GM18519 (cell line): Measurements from ENCODE around the gene IPP.
"Not testable (repeated sequence)": the region's sequence is repeated elsewhere in the genome, so short reads cannot be mapped to it uniquely, and the experiment has no call there.

ENCODE experiments used
- ATAC-seq: cut with Tn5 transposase; IDR thresholded peaks from one replicate; pipeline ENCODE4 v1.9.1; 2021; ENCODE audit warnings: mild to moderate bottlenecking, moderate library complexity; ENCODE audit not compliant: unreplicated experiment, low FRiP score

IPP gene

DNA sequence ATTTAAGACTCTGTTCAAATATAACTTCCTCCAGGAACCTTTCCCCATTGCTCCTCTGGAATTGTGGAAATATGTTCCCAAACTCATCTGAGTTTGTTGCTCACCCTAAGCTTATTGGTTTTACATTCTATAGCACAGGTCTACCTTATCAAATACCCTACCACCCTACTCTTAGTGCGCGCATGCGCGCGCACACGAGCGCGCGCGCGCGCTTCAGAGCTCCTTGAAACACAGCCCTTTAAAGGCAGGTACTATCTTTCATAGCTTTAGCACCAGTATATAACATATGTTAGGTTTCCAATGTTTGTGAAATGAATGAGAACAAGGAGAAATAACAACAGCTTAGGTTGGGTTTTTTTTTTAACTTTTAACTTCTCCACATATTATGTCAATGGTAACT lies 3.5 kb downstream of the IPP start:
- ATAC-seq = no peak

GRCh38 chr1:45739641-45740156 lies 10.8 kb downstream of the IPP start:
- ATAC-seq = not testable (repeated sequence)

- ATAC-seq = no peak
Observed at GRCh38 chr1:45739137-45739536, 11.3 kb downstream of the IPP start.

DNA sequence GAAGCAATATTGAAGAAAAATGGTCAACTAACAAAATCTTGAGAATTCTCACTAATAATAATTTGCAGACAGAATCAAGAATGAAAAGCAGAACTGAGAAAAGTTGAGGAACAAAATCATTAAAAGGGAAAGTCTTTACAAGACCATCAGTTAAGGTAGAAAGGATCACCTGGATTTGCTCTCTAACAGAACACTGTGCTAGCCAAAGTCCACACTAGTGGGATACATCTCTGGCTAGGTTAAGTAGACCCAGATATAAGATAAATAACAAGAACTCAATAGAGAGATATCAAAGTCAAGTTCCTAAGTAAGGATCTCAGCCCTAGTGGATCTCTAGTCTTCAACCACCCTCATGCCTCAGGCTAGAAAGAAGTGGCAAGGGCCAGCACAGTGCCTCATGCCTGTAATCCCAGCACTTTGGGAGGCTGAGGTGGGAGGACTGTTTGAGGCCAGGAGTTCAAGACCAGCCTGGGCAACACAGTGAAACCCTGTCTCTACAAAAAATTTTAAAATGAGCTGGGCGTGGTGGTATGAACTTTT lies 19.6 kb downstream of the IPP start:
- no peak for ATAC-seq

- no peak for ATAC-seq
Observed at GRCh38 chr1:45730075-45730779, 20.2 kb downstream of the IPP start.

DNA sequence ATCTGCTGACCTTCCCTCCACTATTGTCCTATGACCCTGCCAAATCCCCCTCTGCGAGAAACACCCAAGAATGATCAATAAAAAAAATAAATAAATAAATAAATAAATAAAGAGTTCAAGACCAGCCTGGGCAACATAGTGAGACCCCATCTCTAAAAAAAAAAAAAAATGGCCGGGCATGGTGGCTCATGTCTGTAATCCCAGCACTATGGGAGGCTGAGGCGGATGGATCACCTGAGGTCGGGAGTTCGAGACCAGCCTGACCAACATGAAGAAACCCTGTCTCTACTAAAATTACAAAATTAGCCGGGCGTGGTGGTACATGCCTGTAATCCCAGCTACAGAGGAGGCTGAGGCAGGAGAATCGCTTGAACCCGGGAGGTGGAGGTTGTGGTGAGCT lies 24.4 kb downstream of the IPP start:
- not testable (repeated sequence) for ATAC-seq

GRCh38 chr1:45723248-45723930 lies 27.1 kb downstream of the IPP start:
- ATAC-seq = no peak

DNA sequence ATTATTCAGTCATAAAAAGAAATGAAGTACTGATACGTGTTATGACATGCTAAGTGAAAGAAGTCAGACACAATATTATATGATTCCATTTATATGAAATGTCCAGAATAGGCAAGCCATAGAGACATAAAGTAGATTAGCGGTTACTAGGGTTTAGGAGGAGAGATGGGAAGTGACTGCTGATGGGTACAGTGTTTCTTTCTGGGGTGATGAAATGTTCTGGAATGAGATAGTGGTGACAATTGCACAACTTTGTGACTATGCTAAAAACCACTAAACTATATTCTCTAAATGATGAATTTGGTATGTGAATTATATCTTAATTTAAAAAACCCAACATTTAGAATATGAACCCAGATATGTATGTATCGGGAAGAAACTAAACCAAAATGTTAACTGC lies 27.6 kb downstream of the IPP start:
- ATAC-seq = no peak

GRCh38 chr1:45721207-45721606 lies 29.2 kb downstream of the IPP start:
- no peak for ATAC-seq

DNA sequence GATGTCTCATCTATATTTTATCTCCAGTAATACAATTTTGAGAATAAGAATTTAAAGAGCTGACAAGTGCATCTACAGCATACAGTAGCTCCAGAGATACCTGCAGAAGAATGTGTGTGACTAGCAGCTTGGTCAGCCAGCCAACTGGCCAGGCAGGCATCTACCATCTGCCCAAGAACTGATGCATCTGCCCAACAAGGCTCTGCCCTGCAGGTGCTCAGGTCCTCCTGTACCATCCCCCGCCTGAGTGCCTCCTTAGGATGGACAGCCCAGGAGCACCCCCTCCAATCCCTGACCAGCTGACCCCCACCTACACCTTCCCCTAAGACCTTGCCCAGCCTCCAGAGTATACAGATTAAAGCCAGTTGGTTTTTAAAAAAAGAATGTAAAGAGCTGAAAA lies 32.2 kb downstream of the IPP start:
- ATAC-seq = no peak

DNA sequence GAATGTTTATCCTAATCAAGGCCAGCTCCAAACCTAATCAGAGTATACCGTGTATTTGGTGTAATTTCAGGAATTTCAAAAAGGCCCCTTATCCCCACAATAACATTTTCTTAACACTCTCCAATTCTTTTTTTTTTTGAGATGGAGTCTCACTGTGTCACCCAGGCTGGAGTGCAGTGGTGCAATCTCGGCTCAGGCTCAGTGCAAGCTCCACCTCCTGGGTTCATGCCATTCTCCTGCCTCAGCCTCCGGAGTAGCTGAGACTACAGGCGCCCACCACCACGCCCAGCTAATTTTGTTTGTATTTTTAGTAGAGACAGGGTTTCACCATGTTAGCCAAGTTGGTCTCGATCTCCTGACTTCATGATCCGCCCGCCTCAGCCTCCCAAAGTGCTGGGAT lies 33.1 kb downstream of the IPP start:
- not testable (repeated sequence) for ATAC-seq

- no peak for ATAC-seq
Observed at GRCh38 chr1:45716700-45717099, 33.8 kb downstream of the IPP start.

DNA sequence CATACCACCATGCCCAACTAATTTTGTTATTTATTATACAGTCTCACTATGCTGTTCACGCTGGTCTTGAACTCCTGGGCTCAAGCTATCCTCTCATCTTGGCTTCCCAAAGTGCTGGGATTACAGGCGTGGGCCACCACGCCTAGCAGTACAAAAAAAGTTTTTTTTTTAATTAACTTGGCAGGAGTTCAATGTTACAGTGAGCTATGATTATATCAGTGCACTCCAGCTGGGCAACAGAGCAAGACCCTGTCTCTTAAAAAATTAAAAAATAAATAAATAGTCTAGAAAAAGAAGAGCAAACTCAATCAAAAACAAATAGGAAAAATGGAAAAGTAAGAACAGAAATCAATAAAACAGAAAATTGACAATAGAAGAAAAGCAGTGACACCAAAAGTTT lies 36.7 kb downstream of the IPP start:
- no peak for ATAC-seq

- no peak for ATAC-seq
Observed at GRCh38 chr1:45704637-45705036, 45.8 kb downstream of the IPP start.

- ATAC-seq = no peak
Observed at GRCh38 chr1:45694823-45695222, 55.6 kb downstream of the IPP start.

- ATAC-seq = not testable (repeated sequence)
Observed at GRCh38 chr1:45693811-45694210, 56.6 kb downstream of the IPP start.

DNA sequence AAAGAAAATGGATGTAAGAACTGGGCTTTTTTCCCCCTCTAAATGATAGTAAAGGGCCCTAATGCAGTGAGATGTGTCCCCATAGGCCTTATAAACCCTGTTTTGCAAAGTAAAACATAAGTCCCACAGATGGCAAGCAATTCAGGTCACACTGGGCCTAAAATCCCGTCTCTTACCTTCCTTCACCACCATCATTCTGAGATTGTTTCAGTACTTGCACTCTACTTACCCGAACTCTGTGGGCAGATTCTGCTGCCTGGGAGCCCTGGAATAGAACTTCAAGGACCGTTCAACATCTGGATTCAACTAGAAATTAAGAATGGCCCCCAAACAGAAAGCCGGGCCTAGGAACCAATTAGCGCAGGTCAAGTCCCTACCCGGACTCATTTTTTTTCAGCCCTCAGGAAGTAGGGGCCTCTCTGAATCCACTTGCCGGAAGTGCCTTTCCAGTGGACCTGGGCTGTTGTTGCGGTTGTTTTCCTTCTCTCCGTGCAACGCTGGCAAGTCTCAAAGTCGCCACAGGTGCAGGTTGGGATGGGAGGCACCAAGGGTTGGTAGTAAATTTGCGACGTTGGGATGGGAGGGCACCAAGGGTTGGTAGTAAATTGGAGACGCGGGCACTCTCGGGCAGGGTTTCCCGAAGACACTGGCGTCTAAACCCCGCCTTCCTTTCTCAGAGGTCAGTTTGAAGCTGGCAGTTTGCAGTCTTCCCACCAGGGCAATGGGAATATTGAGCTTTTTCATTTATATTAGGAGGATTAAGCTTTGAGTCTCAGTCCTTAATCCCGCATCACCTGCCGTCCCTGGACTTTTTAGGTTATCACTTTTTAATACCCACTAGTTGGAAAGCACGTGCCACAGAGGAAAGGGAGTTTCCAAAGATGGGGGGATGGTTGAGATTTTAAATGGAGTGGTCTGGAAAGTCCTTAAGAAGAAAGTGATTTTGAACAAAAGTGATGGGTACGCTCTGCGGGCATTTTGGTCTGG lies 62.4 kb downstream of the IPP start, which contains the start of gene TMEM69:
TSS of gene TMEM69 (plus strand) at position 428 of the 987 bp plus-strand sequence. CDS start 2,888 bp downstream, outside the sequence.
- no peak for ATAC-seq

GRCh38 chr1:45687014-45687753 lies 63.3 kb downstream of the IPP start:
- ATAC-seq = peak; percentile 74

DNA sequence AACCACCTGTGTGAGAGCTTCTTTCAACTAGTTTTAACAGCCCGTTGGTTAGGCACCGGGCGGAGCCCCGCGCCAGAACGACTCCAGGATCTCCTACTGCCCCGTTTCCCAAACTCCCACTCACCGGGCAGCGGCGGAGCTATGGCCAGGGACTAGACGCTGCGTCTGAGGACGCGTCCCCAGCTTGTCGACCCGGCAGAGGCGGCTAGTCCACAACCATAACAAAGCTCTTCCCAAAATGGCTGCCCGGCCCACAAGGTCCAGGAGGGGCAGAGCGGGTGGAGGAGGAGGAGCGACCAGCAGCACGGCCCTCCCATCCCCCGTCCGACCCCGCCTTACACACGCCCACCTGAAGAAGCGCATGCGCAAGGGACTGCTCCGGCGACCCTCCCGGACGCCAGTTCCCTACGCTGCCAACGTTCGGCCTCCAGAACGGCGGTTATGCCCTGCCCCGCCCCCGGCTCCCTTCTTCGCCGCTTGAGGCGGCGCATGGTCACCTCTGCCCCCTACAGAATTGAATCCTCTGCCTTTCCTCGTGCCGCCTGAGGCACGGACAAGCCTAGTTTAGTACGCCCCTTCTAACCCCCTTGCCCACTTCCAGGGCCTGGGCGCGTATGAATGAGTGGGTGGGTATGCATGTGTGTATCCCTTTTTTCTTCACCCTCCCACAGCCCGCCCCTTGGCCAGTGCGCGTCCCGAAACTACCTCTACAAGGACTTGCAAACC lies 64.0 kb downstream of the IPP start, which contains the start of gene GPBP1L1:
TSS of gene GPBP1L1 (minus strand) at position 246 of the 726 bp plus-strand sequence. CDS start 27,446 bp downstream, outside the sequence.
- peak; percentile 33 for ATAC-seq
